VCaP (cell line): ENCODE measurements around the gene CACNA2D2.

Experiments used
- H3K27ac ChIP-seq: fragments of 450-650 bp; 2 replicates; pipeline ENCODE4 v1.5.1; 2017
- TF ChIP-seq, protein P1 (sequence below): fragments of 450-650 bp; conservative IDR thresholded peaks from 2 replicates; pipeline ENCODE4 v1.5.1; 2017; ENCODE audit warnings: mild to moderate bottlenecking, moderate library complexity

Gene CACNA2D2

DNA sequence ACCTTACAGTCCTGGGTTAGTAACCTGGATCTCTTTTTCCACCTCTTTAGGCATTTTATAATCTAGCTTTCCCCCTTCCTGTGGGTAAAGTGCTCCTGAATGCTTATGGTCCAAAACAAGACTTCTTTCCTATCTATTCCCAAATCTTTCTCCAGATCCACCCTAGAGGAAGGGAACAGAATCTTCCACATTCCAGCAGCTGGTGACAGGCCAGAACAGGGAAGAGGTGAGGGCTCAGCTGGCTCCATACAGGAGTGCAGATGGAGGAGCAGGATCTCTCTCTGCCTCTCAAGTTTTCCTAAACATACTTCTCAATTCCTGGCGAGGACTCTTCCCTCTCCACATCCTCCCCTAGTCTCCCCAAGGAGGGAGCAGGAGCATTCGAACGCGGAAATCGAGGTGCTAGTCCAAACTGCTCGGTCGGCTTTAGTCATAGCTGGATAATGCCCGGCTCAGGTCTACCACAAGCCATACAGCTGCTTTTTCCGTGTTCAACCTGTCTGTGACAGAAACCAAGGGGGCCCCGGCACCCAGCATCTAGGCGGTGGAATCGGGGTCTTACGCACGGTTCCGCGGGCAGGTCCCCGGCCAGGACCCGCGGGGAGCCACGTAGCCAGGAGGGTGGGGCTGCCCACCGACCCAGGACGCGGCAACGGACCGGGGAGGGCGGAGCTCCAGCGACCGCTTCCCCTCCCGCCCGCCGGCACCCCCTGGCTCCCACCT is 166.8 kb downstream of the CACNA2D2 start:
- TF ChIP-seq, protein P1, sequence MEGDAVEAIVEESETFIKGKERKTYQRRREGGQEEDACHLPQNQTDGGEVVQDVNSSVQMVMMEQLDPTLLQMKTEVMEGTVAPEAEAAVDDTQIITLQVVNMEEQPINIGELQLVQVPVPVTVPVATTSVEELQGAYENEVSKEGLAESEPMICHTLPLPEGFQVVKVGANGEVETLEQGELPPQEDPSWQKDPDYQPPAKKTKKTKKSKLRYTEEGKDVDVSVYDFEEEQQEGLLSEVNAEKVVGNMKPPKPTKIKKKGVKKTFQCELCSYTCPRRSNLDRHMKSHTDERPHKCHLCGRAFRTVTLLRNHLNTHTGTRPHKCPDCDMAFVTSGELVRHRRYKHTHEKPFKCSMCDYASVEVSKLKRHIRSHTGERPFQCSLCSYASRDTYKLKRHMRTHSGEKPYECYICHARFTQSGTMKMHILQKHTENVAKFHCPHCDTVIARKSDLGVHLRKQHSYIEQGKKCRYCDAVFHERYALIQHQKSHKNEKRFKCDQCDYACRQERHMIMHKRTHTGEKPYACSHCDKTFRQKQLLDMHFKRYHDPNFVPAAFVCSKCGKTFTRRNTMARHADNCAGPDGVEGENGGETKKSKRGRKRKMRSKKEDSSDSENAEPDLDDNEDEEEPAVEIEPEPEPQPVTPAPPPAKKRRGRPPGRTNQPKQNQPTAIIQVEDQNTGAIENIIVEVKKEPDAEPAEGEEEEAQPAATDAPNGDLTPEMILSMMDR: no peak
- H3K27ac ChIP-seq: peak overlapping the region; percentile 97

DNA sequence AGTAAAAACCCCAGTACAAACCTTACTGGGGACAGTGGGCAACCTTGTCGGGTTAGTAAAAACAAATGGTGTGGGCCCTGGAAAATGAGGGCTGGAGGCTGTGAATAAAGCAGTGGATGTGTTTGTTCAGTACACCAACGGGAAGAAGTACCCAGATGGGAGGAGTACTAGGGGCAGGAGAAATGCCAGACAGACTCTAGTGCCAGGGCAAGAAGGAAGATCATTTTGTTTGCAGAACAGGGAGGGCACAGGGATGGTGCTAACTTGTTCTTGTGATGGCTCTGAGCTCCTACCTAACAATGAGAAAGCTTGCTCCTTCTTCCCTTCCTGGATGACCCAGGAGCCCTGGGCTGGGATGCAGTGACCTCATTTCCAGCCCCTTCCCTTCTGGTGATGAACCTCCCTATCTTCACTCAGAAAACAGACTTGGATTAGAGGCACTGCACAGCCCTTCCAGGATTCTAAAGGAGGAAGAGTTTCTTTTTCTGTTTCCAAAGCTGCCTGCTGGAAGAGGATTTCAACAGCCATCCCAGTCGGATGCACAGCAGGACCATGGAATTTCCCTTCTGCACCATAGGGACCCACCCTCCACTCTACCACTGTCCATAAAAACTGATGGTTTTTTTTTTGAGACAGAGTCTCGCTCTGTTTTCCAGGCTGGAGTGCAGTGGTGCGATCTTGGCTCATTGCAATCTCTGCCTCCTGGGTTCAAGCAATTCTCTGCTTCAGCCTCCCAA is 168.9 kb downstream of the CACNA2D2 start:
- TF ChIP-seq, protein P1: no peak
- H3K27ac ChIP-seq: peak overlapping the region; percentile 97

DNA sequence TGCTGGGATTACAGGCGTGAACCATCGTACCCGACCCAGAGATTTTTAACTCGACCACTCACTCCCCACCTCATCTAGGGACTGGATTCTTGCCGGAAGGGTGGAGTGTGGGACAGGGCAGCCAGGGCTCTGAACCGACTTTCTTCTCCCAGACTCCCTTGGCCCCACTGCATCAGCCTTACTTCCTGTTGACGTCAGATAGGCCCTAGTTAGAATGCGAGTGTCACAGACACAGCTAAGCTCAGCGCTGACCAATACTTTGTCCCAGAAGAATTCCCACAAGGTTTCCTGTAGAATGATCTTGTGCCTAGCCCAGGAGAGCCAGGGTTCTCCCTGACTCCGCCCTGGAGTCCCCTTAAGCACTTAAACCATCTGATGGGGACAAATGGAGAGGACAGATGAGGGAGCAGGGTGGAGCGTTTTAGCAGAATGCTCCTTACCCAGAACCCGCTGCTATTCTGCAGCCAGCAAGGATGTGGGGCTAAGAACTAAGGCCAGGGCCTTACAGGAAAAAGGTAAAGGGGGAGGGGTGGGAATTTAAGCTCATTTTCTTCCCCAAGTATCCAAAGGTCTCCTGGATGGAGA is 169.6 kb downstream of the CACNA2D2 start:
- TF ChIP-seq, protein P1: no peak
- peak overlapping the region; percentile 97 for H3K27ac ChIP-seq

DNA sequence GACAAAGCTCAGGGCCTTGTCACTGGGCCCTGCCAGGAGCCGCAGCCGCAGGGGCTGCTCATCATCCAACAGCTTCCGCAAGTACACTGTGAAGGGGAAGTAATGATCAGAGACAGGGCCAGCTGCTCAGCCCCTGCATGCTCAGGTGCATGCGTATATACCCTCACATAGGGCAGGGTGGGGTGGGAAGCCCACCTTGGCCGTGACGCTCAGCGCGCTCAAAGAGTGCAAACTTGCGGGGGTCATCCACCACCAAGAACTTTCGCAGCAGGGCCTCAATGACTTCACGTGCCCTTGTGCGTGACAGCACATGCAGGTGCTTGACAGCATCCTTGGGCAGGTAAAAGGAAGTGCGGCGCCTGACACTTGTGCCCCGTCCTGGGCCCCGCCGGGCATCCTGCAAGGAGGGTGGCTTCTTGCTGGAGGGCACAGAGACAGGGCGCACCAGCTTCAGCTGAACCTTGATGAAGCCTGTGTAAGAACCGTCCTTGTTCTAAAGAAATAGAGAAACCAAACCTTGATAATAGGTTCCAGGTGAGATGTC is 172.0 kb downstream of the CACNA2D2 start:
- peak overlapping the region; percentile 97; the same call in 1 of the 2 replicates for H3K27ac ChIP-seq
- TF ChIP-seq, protein P1: no peak

DNA sequence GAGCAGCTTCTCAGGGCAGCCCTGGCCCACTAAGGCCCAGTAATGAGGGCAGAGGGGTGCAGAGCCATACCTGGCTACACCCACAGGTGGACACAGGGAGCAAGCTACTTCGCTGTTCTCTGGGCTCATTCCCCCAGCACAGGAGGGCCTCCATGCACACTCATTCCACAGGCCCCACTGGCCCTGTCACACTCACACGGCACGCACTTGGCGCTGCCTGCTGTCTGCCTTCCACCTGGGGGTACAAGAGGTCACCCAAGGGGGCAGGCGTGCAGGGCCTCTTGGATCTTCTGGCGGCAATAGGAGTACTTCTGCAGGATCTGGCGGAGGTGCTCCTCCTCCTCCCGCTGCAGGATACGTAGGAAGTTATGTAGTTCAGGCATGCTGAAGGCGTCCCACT is 173.1 kb downstream of the CACNA2D2 start:
- TF ChIP-seq, protein P1: no peak

DNA sequence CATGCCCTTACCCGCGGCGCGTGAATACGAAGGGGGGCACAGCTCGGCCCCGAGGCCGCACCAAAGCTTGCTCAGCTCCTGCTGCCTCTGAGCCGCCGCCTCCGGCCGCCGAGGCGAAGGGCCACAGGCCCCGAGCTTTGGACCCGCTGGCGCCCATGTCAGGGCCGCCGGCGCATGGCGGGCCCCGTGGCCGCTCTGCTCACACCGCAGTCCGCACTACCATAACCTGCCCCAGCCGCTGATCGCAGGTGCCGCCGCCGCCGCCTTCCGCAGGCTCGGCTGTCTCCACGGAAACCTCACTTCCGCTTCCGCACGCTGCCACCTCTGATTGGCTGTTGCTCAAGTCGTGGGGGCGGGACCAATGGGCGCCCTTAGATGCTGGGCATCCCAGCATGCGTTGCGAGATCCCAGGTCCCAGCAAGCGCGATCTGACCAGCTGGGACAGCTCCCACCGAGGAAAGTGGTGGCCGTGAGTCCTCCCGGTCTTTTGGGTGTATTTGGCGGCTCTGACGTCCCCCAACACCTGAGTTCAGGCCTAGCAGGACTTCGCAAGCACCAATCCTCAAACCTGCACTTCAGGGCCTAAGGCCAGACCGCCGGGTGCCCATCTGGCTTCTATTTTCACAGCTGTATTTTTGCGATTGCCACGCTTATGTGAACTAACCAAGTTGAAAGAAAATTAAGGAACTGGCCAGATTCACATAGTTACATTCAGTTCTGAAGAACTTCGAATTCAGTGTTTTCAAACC is 175.3 kb downstream of the CACNA2D2 start, which contains the start of gene TUSC2:
TSS of gene TUSC2 (minus strand) at position 281 of the 749 bp plus-strand sequence. CDS start at position 157, 124 bp downstream.
- TF ChIP-seq, protein P1: no peak
- peak within 1 kb of the TSS; percentile 85 for H3K27ac ChIP-seq

More for the DNA sequence above, 173.1 kb downstream of the CACNA2D2 start:
- H3K27ac ChIP-seq: no peak overlapping the region
